CD4-positive, alpha-beta T cell treated with Interleukin-17A for 4 hours (primary cell): ENCODE results near the gene RBFOX2.

Source experiments
- DNase-seq: peaks from one replicate; pipeline ENCODE4 v3.0.0-alpha.2; 2020; ENCODE audit warnings: mixed read lengths

RBFOX2 gene

GRCh38 chr22:35893698-35894097, 134.9 kb downstream of the RBFOX2 start:
- DNase-seq, result no peak

GRCh38 chr22:35892192-35892591, 136.4 kb downstream of the RBFOX2 start:
- no peak for DNase-seq

- no peak for DNase-seq
Observed at GRCh38 chr22:35891442-35891841, 137.2 kb downstream of the RBFOX2 start.

GRCh38 chr22:35889071-35889470, 139.6 kb downstream of the RBFOX2 start:
- DNase-seq, result no peak

GRCh38 chr22:35888181-35888870, 140.3 kb downstream of the RBFOX2 start:
- DNase-seq, result no peak

GRCh38 chr22:35887296-35887875, 141.2 kb downstream of the RBFOX2 start:
- no peak for DNase-seq

GRCh38 chr22:35886309-35886708, 142.3 kb downstream of the RBFOX2 start:
- no peak for DNase-seq

GRCh38 chr22:35884529-35884928, 144.1 kb downstream of the RBFOX2 start:
- DNase-seq, result no peak

- DNase-seq, result peak; percentile 23
Observed at GRCh38 chr22:35883031-35883620, 145.5 kb downstream of the RBFOX2 start.

GRCh38 chr22:35882211-35883030, 146.2 kb downstream of the RBFOX2 start:
- DNase-seq, result no peak

GRCh38 chr22:35879351-35879750, 149.3 kb downstream of the RBFOX2 start:
- DNase-seq, result no peak

- DNase-seq, result no peak
Observed at GRCh38 chr22:35873426-35873825, 155.2 kb downstream of the RBFOX2 start.

- no peak for DNase-seq
Observed at GRCh38 chr22:35872451-35872850, 156.2 kb downstream of the RBFOX2 start.

GRCh38 chr22:35870517-35871293, 157.9 kb downstream of the RBFOX2 start:
- DNase-seq, result no peak

GRCh38 chr22:35868938-35869337, 159.7 kb downstream of the RBFOX2 start:
- DNase-seq, result no peak

- DNase-seq, result no peak
Observed at GRCh38 chr22:35866651-35867050, 162.0 kb downstream of the RBFOX2 start.

GRCh38 chr22:35864545-35865165, 164.0 kb downstream of the RBFOX2 start:
- DNase-seq, result no peak

- no peak for DNase-seq
Observed at GRCh38 chr22:35863432-35863831, 165.2 kb downstream of the RBFOX2 start.

- DNase-seq, result no peak
Observed at GRCh38 chr22:35862697-35863096, 165.9 kb downstream of the RBFOX2 start.

GRCh38 chr22:35861451-35861850, 167.2 kb downstream of the RBFOX2 start:
- DNase-seq, result no peak

- no peak for DNase-seq
Observed at GRCh38 chr22:35860837-35861236, 167.8 kb downstream of the RBFOX2 start.

GRCh38 chr22:35860087-35860733, 168.4 kb downstream of the RBFOX2 start:
- no peak for DNase-seq
